ENCODE results near the gene SP3.

Gene SP3

GRCh38 chr2:173884025-173884802 lies 81.0 kb downstream of the SP3 start:
- no peak for DNase-seq

GRCh38 chr2:173881886-173882285 lies 83.3 kb downstream of the SP3 start:
- no peak for DNase-seq

GRCh38 chr2:173881461-173881860 lies 83.7 kb downstream of the SP3 start:
- no peak for DNase-seq

- DNase-seq, result no peak
Measured at GRCh38 chr2:173880561-173880960, 84.6 kb downstream of the SP3 start.

- DNase-seq, result no peak
Measured at GRCh38 chr2:173876833-173877413, 88.2 kb downstream of the SP3 start.

- no peak for DNase-seq
Measured at GRCh38 chr2:173874894-173875237, 90.3 kb downstream of the SP3 start.

- DNase-seq, result no peak
Measured at GRCh38 chr2:173874003-173874893, 90.9 kb downstream of the SP3 start.

GRCh38 chr2:173872714-173873113 lies 92.5 kb downstream of the SP3 start:
- no peak for DNase-seq

- DNase-seq, result no peak
Measured at GRCh38 chr2:173869244-173870229, 95.6 kb downstream of the SP3 start.

- no peak for DNase-seq
Measured at GRCh38 chr2:173868406-173868805, 96.8 kb downstream of the SP3 start.

GRCh38 chr2:173866874-173867618 lies 98.1 kb downstream of the SP3 start:
- DNase-seq, result no peak

- no peak for DNase-seq
Measured at GRCh38 chr2:173865971-173866873, 99.0 kb downstream of the SP3 start.

GRCh38 chr2:173862612-173863217 lies 102.5 kb downstream of the SP3 start:
- DNase-seq, result no peak

- DNase-seq, result no peak
Measured at GRCh38 chr2:173860566-173860965, 104.6 kb downstream of the SP3 start.

GRCh38 chr2:173860082-173860481 lies 105.1 kb downstream of the SP3 start:
- DNase-seq, result no peak

GRCh38 chr2:173858291-173858731 lies 106.9 kb downstream of the SP3 start:
- no peak for DNase-seq

All from activated CD4-positive, alpha-beta T cell treated with anti-CD3 and anti-CD28 coated beads, Interleukin-10, Interleukin-2, amounts not matched to agents 100 ng/mL and 50 ng/mL, durations not matched to agents 16 hours and 8 hours (primary cell).